Stimulated activated CD4-positive, alpha-beta T cell treated with anti-CD3 and anti-CD28 coated beads, Interleukin-1b, Interleukin-23, amount 100 ng/mL, for 4 hours (primary cell): ENCODE measurements around the gene MMP15.
"Not testable (repeated sequence)": the region's sequence is repeated elsewhere in the genome, so short reads cannot be mapped to it uniquely, and the experiment has no call there.

Source experiments
- DNase-seq, 2 donors: peaks; one replicate each; pipeline ENCODE4 v3.0.0-alpha.2; 2020; ENCODE audit warnings: low read depth in 2 of 2

Gene MMP15

DNA sequence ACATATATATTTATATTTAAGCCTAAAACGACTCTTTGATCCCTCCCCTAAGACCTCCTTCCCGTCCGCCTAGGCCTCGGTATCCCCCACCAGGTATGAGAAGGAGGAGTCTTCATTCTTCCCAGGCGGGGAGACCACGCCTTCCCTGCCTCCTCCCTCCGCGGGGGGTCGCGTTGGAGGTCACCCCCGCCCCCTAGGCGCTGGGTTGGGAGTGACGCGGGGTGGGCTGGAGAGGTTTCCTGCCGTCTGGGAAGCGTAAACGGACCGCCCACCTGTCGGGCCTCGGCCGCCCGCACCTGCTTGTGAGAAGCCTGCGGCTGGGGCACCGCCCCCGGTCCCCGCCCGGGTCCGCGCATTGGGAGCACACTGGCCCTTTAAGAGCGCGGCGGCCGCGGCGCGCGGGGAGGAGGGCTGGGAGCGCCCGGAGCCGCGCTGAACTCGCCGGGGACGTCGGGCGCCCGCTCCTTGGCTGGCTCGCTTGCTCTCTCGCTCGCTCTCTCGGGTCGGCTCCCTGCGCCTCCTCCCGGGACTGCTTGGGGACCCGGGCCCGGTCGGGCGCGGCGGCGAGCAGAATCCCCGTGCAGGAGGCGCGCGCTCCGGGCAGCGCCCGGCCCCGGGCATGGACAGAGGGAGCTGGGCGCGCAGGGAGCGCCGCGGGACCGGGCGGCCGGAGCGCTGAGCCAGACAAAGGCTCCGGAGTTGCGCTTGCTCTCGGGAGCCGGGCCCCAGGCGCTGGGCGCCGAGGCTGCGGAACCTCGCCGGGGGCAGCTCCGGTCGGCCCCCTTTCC is at the start of gene MMP15:
MMP15 (plus strand) TSS at position 404 of the 788 bp plus-strand sequence. CDS start 597 bp downstream, outside the sequence.
- peak; percentile 52 to 68 for DNase-seq

DNA sequence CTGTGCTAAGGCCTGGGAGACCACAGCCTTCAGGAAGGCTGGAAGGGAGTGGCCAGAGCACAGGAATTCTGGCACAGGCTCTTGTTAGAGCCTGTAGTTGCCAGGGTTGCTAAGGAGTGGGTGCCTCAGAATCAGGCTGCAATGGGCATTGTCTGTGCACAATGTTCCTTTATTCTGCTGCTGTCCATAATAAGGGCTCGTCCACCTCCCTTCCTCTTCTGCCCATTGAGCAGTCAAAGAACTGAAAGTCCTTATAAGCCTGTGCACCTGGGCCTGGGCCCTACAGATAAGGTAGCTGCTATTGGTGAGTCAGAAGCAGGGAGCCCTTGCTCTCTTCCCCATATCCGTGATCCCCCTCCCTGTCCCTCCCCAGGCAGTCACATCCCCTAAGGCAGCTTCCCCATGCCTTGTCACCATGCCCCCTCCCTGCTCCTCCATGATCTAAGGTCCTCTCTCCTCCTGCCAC is 49.2 kb upstream of the MMP15 start:
- DNase-seq: no peak

GRCh38 chr16:57977418-57978069 is 48.0 kb upstream of the MMP15 start:
- no peak for DNase-seq

DNA sequence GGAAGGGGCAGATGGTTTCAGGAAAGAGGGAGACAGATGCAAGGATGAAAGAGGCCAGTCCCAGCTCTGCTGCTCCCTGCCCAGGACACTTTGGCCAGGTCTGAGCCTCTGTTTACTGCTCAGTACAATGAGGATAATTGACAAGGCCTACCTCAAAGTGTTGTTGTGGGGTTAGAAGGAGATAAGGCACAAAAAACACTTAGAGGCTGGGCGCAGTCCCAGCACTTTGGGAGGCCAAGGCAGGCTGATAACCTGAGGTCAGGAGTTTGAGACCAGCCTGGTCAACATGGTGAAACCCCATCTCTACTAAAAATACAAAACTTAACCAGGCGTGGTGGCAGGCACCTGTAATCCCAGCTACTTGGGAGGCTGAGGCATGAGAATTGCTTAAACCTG is 47.5 kb upstream of the MMP15 start:
- not testable (repeated sequence) for DNase-seq

GRCh38 chr16:57979006-57979585 is 46.5 kb upstream of the MMP15 start:
- no peak for DNase-seq

GRCh38 chr16:57981636-57982035 is 43.9 kb upstream of the MMP15 start:
- DNase-seq: no peak

DNA sequence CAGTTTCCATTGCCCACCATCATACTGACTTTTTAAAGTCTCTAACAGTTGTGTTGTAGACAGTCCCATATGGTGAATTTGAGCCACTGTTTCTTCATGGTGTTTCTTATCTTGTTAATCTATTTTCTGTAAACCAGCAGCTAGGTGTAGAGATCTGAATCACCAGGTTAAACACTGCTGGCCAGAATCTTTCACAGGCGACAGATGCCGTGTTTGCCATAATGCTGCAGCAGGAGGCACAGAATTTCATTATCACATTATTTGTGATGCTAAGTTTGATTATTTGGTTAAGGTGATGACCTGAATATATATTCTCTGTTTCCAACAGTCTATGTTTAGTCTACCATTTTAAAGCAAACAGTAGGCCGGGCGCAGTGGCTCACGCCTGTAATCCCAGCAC is 43.2 kb upstream of the MMP15 start:
- no peak for DNase-seq

DNA sequence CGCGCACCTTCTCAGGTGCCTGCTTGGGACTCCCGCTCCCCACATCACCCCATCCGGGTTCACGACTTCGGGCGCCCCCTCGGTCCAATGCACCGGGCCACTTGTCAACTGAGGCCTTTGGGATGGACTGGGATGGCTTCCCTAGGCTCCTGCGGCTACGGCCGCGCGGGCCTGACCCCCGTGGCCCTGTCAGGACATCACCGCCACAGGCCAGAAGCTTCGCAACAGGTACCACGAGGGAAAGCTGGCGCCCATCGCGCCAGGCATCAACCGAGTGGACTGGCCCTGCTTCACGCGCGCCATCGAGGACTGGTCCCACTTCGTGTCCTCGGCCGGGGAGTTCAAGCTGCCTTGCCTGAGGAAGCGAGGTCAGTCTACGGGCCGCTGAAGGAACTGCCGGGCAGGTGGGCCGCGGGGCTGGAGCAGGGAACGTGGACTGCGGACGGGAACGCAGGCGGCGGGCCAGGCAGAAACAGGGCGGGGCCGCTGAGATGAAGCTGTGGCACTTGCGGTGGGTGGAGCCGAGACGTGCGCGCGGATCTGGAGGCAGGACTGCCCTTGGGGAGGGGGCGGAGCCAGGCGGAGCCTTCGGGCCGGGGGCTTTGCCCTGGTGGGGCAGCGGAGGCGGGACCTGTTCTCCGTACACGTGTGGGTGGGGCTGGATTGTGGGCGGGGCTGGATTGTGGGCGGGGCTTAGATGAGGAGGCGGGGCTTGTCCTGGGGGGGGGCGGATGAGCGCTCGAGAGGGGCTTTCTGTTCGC is 40.9 kb upstream of the MMP15 start:
- peak; percentile 88 to 90 for DNase-seq

GRCh38 chr16:57985204-57986181 is 40.1 kb upstream of the MMP15 start:
- DNase-seq: peak in 1 of 2 donors; percentile 21

DNA sequence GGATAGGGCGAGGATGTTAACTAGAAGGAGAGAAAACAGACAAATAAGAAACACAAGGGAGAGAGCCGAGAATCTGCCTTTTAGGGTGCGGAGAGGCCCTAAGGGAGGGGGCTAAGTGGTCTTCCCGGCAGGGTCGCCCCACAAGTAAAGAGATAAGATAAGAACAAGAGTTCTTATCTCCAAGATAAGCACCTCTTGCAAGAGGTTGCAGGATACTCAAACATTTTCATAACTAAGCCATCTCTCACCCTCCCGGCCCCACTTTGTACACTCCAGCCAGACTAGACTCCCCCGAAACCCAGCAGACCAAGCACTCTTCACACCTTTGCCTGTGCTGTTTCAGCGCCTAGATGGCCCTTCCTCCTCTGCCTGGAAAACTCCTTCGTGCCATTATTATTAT is 39.4 kb upstream of the MMP15 start:
- DNase-seq: no peak

GRCh38 chr16:57987441-57988177 is 37.9 kb upstream of the MMP15 start:
- no peak for DNase-seq

DNA sequence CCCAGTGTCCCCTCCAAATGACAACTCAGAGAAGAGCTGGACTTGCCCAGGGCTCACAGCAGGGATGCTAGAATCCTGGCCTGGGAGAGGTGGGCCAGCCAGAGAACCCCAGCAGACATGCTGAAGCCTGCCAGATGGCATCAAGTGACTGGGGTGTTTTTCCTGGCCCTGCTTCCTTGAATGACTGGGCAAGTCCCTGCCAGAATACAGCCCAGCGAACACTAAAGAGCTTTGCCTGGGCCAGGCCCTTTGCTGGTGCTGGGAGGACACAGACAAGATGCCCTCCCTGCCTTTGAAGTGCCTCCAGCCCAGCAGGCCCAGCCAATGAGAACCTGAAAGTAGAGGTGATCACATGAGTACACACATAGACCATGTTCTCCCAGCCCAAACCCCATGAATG is 36.6 kb upstream of the MMP15 start:
- no peak for DNase-seq

DNA sequence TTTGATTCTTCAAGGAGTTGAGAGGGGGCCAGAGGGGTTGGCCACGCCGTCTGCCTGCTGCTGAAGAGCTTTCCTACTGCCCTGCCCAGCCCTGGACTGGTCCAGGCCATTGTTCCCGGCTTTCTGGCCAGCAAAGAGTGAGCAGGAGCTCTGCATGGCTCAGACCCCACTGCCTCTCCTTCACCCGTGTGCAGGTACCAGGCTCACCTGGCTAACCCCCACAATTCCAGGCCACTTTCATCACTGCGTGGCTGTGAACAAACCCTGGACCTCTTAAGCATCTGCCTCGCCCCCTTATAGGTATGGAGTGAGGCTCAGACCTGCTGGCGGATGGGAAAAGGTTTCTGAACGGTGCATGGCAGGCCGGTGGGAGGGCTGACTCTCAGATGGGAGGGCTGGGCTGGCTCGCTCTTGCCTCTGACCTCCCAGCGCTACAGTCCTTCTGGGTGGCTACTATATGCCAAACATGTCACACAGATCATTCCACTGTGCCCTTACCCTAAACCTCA is 33.9 kb upstream of the MMP15 start:
- no peak for DNase-seq

DNA sequence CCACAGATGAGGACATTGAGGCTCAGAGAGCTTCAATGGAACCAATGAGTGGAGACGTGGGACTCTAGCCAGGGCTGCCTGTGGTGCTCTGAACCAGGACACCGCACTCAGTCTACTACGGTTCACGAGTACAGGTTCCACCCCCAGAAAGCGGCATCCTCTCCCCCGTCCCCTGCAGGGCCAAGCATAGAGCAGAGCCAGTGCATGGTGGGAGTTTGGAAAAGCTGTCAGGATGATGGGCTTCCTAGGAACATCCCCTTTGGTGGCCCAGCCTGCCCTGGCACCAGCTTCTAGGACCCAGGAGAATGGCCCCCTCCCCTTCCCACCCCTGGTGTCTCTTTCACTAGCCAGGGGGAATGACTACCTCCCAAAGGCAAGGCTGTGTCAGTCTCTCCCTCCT is 33.5 kb upstream of the MMP15 start:
- no peak for DNase-seq

GRCh38 chr16:57993438-57993837 is 32.1 kb upstream of the MMP15 start:
- no peak for DNase-seq

DNA sequence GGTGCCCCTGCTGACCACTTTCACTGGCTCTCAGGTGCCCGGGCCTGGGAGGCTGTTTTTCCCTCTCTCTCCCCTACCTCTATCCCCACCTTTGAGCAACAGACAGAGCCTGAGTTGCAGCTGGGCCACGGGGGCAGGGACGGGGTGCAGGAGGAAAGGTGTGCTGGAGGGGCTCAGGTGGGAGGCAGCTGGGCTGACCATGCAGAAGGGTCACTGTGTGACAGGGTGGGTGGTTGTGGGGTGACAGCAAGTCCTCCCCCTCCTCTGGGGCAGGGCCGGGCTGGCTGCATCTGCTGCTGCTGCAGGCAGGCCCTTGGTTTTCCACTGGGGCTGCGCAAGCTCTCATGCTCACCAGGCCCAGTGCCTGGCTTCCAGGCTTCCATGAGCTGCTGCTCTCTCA is 31.7 kb upstream of the MMP15 start:
- DNase-seq: no peak

DNA sequence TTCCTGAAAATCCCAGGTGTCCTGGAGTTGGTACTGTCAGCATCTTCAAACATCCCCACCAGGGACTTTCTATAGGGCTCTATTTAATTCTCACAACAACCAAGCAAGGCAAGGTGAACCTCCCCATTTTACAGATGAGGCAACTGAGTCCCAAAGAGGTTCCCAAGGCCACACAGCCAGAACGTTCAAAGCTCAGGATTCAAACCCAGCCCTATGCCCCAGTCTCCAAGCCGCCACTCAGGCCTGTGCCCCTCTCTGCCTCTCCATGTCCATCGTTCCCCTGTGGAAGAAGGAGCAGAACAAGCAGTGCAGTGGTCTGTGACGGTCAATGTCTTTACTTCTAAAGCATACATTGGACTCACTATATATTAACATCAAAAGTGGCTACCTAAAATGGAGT is 31.2 kb upstream of the MMP15 start:
- DNase-seq: no peak

DNA sequence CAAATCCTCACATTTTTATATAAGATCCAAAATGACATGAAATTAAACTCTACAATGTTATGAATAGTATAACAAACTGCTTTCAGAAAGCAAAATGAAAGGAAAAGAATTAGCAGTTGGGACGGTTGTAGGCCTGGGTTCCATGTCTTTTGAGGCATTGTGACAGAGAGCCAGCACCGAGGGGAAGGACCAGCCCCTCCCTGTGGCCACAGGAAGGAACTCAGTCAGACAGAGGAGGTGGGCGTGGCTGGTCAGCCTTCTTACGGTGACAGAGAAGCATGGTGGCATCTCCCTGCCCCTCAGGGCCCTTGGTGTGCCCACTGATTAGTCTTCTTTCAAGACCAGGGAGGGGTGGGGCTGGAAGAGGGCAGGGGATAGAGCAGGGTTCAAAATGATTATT is 30.8 kb upstream of the MMP15 start:
- DNase-seq: no peak

DNA sequence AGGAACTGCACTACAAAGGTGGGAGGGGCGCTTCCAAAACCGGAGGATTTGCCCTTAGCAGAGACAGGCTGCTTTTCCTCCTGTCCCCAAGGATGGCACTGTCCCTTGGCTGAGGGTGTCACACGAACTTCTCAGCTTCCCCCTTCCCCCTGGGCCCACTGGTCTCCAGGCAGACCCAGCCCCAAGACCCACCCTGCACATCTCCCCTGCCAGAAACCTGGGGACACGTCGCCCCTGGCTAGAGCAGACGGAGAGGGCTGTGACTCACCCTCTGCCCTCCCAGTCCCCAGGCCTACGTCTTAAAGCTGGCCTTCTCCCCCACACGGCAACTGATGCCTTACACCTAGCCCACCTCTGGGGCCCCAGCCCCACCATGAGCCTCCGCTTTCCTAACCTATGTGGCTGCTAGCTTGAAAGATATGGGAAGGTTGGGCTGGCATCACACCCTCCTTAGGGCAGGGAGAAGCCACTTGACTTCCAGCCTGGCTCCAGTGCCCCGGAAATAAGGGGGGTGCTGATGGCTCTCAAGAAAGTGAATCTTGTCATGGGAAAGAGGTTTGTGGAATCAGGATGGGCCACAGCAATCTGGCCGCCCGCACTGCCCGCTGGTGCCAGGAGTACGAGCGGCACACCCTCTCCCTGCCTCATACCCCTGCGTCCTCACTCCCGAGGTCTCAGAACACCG is 29.7 kb upstream of the MMP15 start:
- no peak for DNase-seq
